ENCODE measurements around the gene RFC5.
A peak's percentile ranks its signal among the peaks of the same experiment; 100 is the strongest.
"Not testable (repeated sequence)": the region's sequence is repeated elsewhere in the genome, so short reads cannot be mapped to it uniquely, and the experiment has no call there.

Gene RFC5

DNA sequence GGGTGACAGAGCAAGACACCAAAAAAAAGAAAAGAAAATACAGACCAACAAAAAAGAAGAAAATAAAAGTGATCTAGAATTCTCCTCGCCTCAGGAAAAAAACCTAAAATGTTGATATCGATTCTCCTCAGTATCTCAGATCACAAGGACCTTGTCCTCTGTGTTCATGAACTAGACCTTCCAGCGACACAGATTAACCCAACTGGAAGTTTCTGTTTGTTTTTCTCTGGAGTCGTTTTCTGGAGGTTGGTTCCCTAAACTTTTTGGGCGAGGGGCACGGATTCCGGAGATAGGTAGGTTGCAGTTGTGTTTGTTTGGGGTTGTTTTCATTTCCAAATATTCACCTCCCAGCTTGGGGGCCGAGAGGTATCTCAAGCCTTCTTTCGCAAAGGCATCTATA lies 559 bp upstream of the RFC5 start:
- no peak for DNase-seq

DNA sequence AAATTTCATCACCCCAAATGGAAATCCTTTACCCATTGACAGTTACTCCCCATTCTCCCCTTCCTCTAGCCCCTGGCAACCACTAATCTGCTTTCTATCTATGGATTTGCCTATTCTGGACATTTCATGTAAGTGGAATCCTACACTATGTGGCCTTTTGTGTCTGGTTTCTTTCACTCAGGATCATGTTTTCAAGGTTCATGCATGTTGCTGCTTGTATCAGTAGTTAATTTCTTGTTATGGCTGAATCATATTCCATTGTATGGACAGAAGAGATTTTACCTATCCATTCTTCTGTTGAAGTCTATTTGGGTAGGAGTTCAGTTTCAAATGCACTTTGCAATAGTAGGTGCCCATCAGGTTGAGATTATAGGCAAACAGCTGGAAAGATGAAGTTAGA lies 1.4 kb downstream of the RFC5 start:
- DNase-seq, result no peak

DNA sequence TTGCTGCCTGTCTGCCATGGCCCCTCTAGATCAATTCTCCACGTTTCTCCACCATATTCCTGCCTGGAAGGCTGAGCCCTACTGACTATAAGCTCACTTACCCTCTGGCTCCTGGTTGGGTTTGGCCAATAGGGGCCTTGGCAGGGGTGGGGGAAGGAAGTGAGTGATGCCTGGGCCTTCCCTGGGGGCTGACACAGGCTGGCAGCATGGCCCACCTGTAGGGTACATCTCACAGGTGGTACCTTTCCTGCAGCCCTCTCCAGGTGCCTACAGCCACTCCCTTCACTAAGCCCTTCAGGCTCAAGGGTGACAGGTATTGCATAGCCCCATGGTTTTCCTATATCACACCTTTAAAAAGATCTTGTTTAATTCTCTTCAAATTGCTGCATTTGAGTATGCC lies 3.5 kb downstream of the RFC5 start:
- DNase-seq, result no peak

DNA sequence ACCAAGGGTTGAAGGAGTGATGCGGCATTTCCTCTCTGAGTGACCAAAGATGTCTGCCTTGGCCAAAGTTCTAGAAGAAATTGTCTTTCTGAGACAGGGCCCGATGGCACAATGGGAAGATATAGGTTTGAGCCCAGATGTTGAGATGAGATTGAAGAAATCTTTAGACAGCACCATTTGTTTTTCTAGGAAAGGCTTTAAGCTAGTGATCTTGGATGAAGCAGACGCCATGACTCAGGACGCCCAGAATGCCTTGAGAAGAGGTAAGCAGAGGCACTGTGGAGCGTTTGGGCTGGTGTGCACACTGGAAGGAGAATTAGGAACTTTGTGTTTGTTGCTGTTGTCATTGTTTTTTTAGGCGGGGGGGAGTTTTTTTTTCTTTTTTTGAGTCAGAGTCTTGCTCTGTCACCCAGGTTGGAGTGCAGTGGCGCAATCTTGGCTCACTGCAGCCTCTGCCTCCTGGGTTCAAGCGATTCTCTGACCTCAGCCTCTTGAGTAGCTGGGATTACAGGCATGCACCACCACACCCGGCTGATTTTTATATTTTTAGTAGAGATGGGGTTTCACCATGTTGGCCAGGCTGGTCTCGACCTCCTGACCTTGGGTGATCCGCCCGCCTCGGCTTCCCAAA lies 5.7 kb downstream of the RFC5 start:
- not testable (repeated sequence) for DNase-seq

DNA sequence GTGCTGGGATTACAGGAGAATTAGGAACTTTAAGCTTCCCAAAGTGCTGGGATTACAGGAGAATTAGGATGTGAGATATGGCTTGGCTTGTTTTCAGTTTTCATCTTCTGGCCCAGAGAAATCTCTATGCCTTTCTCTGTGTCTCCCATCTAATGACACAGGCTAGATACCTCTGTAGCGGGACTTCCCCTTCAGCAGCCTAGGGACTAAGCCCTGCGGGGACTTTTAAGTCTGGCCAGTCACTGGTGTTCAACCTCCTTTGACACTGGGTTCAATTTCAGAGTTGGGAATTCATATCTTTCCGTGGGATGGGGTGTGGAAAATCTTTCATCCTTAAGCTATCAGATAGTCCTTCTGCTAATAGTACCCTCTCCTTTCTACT lies 6.2 kb downstream of the RFC5 start:
- no peak for DNase-seq

DNA sequence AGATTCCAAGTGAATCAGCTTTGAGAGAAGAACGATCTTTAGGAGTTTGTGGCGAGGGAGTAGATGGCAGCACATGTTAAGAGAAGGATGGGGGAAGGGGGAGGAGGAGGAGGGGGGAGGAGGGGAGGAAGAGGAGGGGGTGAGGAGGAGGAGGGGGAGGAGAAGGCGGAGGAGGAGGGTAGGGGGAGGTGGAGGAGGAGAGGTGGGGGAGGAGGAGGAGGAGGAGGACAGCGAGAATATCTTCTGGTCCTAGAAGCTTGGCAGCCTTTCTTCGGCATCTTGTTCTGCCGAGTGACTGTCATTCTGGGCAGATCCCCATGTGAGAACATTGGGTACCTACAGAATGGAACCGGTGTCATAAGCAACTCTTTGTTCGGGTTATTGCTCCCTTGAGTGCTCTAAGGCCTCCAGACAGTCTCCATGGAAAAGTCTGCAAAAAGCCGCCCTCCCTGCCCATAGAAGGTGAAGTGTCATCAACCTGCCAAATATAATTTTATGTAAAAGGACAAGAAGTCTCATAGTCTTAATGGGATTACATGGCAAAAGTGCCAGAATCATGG lies 6.9 kb downstream of the RFC5 start:
- no peak for DNase-seq

DNA sequence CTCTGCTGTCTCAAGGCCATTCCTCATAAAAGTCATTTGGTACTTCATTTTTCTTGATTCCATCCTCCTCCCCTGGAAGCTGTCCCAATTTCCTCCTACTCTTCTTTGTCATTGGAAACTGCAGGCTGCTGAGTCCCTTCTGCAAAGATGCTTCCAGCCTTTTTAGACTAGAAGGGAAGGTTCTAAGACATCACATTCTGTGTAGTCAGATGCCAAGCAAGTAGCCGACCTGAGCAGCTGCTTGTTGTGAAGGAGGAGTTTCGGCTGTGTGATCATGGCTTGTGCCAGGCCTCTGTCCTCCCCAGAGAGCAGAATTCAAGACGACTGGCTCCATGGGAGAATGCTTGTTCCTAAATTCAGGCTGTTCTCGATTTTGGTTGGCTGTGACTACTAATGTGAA lies 8.7 kb downstream of the RFC5 start:
- no peak for DNase-seq

DNA sequence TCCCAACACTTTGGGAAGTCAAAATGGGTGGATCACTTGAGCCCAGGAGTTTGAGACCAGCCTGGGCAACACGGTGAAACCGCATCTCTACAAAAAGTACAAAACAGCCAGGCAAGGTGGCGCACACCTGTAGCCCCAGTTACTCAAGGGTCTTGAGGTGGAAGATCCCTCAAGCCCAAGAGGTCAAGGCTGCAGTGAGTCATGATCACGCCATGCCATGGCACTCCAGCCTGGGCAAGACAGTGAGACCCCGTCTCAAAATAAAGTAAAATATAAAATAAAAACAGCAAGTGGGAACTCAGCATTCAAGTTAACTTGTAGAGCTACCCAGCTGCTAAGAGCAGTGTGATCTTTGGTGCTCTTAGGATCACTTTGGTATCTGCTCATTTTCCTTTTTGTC lies 12.7 kb downstream of the RFC5 start:
- DNase-seq, result no peak

DNA sequence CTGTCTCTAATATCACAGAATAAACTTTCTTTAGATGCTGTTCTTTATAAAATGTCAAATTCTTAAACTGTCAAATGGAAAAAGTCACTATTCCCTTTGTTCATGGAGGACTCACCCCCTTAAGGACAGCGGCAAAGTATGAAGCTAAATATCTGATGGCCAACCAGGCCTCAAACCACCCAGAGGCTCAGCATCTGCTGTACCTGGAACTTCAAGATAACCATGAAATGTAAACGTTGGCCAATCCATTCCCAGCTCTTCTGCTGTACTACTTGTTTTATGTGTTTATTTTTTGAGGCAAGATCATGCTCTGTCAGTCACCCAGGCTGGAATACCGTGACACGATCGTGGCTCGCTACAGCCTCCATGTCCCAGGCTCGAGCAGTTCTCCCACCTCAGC lies 15.7 kb downstream of the RFC5 start:
- no peak for DNase-seq

DNA sequence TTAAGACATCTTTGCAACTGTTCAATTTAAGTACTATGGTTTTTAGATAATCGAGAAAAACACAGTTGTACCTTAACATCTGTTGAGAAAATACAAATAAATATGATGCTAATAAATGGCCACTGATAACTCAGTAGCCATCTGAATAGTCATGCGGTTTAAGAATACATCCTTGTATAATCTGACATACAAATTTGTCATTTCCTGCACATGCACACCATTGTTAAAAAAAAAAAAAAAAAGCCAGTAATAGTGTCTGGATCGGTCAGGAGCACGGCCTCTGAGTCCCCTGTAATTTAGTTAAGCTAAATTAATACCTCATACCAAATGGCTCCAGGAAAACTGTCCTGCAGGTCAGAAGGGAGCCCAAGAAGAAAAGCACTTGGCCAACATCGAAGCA lies 16.8 kb downstream of the RFC5 start:
- DNase-seq, result no peak

DNA sequence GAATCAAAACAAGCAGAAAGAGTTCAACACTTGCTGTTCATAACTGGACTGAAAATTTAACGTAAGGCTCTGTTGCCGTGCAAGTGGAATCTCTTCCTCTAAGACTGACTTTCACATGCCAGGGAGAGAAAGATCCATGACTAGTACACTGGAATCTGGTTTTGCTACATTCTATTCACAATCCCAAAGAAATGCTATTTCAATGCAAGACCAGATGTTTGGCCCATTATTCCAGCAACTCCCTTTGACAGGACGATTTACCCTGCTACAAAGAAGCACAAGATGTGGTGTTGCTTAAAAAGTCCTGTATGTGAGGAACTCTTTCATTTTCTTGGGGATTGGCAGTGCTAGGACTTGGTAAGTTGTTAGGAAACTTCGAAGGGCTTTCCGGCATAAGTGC lies 17.4 kb downstream of the RFC5 start:
- DNase-seq, result no peak

DNA sequence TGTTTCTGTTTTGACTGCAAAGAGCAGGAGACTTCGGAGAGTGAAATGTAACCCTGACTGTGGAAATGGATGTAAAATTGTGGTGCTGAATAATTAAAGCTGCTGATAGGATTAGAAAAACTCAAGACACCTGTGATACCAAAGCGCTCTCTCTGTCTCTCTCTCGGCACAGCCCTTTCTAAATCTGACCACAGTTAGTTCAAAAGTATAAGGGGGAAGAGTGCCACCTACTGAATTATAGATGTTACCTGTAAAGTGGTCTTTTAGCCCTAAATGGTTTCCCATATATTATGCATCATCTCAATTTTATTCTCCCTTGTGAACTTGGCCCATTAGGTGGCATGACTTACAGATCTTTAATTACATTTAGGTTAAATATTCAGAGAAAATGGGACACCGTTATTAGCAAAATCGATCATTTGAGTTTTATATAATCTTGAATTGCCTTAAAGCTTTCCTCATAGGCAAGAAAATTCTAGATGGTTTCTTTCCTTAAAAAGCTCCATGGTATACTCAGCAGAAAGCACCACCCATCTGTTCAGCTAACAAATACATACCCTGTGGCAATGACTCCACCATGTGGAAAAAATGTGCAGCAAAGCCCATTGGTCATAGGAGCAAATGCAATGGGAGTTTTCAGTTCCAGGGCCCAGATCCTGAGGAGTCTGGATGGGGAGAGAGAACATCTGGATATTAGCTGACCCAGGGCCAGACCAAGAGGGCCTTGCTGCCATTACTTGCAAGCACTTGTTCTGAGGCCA lies 18.1 kb downstream of the RFC5 start:
- peak; percentile 60 for DNase-seq

DNA sequence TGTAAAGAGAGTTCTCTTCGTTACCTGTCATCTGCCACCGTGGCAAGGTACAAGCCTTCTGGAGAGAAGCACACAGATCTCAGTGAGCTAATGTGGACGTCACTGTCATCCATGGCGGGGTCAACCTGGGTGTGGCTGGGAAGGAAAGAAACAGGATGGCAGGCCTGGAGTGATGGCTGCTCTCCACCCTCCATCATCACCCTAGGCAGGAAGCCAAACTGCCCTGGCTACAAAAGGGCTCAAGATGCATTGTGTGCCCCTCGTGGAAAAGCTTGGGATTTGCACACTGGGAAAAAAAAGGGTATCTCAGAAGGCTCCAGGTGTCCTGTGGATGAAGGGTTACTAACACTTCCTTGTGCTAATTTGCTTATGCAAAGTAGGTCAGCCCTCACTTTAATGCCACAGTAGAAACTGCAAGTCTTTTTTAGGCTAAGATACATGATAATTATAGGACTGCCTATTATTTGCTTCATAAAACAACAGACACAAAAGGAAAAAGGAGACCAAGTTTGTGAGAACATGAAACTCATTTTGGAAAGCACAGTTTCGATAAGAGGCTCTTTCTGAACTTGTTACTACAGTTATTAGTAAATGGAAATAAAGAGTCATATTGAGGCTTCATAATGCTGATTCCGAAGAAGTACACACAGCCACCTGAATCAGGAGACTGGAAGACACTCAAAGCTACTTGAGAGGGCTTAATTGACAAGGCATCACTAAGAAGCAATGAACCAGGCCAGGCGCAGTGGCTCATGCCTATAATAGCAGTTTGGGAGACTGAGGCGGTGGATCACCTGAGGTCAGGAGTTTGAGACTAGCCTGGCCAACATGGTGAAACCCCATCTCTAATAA lies 18.9 kb downstream of the RFC5 start:
- DNase-seq, result peak; percentile 41

DNA sequence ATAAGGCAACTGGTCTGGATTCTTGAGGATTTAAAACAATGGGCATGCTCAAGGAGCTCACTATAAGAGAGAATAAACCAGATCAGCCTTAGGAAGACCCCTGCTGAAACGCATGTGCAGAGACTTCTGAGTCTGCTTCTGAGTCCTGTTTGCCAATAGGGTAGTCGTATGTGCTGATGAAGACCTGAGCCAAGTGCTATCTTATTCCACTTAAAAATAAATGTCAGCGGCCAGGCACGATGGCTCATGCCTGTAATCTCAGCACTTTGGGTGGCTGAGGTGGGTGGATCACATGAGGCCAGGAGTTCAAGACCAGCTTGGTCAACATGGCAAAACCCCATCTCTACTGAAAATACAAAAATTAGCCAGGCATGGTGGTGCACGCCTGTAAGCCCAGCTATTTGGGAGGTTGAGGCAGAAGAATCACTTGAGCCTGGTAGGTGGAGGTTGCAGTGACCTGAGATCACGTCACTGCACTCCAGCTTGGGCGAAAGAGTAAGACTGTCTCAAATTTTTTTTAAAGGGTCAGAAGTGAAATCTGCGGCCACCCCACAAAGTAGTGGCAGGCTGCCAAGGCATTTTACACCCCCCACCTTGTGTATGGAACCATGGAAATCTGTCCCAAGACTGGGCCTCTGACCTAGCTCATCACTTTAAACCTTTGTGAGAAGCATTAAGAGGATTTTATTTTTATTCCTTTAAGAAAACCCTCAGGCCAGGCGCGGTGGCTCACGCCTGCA lies 20.3 kb downstream of the RFC5 start:
- DNase-seq, result no peak

DNA sequence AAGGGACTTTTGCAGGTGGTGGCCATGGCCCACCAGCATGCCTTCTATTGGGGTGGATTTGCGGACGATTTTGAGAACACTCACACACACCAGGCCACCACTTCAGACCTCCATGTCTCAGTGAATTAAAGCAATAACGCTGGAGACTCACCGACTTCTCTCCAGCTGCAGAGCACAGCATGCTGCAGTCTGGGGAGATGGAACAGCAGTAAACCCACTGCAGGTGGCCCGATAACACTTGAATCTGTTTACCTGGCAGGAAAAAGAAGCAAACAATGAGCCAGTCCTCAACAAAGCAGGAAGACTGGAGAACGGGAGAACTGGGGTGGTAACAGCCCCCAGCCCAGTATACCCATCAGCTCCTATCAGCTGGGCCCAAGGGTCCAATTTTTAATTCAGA lies 21.6 kb downstream of the RFC5 start:
- DNase-seq, result no peak

DNA sequence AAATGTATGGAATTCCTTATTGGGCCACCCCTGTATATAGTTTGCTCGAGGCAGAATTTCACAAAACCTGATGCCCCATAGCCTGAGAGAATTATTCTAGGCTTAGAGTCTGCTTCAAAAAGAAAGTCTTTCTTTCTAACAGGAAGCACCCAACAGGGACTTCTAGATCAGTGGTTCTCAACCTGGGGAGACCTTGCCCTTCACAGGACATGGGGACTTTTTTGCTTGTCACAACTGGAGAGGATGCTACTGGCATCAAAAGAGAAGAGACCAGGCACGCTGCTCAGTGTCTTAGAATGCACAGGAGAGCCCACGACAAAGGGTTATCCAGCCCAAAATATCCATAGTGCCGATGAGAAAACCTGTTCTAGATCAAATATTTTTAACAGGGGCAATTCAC lies 25.6 kb downstream of the RFC5 start:
- no peak for DNase-seq

DNA sequence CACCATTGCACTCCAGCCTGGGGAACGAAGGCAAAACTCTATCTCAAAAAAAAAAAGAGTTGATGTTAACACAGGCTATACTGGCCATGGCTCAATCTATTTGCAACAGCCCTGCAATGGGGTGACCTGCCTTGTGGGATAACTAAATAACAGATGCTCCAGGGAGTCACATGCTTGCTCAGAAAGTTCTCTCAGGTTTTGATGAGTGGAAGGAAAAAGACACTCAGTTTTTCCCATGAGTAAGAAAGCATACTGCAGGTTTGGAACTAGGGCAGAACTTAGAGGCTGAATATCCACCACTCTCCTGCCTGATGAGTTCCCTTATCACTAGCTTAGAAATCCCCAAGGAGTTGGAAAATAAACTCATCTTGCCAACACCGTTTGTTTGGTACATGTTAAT lies 27.6 kb downstream of the RFC5 start:
- no peak for DNase-seq

DNA sequence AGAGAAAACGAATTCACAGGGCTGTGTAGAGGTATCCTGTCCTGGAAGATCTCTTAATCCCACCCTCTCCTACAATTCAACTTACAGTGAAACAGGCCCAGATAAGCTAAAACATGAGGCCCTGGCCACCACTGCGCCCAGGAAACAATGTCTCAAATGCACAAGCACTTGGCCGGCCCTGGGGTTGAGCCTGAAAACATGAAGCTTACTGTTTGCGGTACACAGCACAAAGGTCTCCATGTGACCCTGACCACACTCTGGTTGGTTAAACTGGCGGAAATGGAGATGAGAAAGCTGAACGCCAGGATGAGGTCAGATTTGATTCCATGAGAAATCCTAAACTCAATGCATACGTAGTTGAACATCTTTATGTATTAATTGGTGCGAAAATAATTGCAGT lies 28.1 kb downstream of the RFC5 start:
- no peak for DNase-seq

DNA sequence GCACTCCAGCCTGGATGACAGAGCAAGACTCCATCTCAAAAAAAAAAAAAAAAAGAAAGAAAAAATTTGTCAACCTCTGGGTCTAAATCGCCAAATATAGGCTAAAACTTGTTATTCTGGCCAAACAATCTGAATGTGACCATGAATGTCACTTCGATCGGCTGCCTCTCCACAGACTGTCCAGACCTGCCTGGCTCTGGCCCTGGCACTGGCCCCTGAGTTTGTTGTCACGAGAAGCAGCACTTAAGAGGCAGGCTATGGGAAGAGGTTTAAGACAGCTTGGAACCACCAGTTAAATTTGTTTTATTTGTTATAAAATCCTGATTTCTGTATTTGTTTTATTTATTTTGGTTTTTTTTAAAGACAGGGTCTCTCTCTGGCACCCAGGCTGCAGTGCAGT lies 29.9 kb downstream of the RFC5 start:
- DNase-seq, result no peak

DNA sequence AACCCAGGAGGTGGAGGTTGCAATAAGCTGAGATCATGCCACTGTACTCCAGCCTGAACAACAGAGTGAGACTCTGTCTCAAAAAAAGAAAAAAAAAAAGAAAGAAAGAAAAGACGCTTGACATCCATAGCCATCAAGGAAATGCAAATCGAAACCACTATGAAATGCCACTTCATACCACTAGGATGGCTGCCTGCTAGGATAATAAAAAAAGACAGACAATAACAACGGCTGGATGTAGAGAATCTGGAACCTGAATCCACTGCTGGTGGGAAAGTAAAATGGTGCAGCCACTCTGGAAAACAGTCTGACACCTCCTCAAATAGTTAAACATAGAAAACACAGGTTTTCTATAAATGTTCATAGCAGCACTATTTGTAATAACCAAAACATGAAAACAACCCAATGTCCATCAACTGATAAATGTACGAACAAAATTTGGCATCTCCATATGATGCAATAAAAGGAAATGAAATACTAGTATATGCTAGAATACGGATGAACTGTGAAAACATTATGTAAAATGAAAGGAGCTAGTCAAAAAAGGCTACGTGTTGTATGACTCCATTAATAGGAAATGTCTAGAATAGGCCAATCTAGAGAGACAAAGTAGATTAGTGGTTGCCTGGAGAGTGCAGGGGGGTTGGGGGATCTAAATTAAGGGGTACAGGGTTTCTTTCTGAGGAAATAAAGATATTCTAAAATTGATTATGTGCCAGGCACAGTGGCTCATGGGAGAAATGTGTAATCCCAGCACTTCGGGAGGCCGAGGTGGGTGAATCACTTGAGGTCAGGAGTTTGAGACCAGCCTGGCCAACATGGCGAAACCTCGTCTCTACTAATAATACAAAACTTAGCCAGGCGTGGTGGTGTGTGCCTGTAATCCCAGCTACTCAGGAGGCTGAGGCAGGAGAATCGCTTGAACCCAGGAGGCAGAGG lies 34.7 kb downstream of the RFC5 start:
- DNase-seq, result no peak

DNA sequence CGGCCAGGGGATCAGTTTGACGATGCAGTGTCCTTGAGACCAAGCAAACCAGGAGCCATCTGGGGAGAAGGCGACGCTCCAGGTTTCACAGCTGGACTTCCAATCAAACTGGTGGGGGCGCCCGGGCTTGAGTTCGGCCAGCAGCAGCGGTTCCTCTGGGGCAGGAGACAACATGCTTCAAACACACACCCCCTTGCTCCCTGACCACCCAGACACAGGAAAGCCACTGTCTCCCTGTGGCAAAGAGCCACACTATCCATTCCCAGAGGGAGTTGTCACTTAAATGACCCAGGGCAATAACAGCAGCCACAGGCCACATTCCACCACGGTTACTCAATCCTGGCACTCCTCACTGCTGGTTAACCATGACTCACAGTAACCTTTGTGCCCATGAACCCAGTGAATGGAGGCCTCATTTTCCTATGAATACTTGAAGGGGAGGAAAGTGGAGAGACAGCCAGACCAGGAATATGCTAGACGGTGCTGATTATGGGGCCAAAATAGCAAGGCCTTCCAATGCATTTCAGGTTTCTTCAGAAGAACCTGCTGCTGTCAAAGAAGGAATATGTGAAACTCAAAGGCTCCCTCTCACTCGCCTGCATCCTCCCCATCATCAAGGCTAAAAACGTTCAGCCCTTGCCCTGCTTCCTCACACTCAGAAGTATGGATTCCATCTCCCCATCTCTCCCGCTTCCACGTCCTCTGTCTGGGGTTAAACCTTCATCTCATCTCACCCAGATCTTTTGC lies 36.0 kb downstream of the RFC5 start:
- peak; percentile 94 for DNase-seq

Measured in fibroblast of skin of right biceps (primary cell).